ENCODE results near the gene HINT1. TPM values are rescaled to one million over a fixed set of nuclear protein-coding genes. Genes with fewer than 3 reads are reported as not detected.

The HINT1 gene
- polyA plus RNA-seq, 3 donors: 148 to 223 (median 191) TPM

GRCh38 chr5:131212471-131213021 lies 47.5 kb upstream of the HINT1 start:
- peak overlapping the region in 1 of 2 donors; percentile 42 for H3K4me3 Mint-ChIP-seq
- no peak overlapping the region for H3K4me2 ChIP-seq (replicated peaks; ENCODE audit: extremely low read depth, low read length, poor library complexity, severe bottlenecking)
- H3K79me2 ChIP-seq (ENCODE audit: insufficient read depth, low read length): peaks cover 9% of the 10 kb centered on the region
- H3K9me3 Mint-ChIP-seq: no peaks in the 10 kb centered on the region
- WGBS (ENCODE audit: insufficient coverage): 100% methylated on average over 1 of the region's 5 CpGs
- H3K27me3 Mint-ChIP-seq (ENCODE audit: low read depth in 3 of 3): no peaks in the 10 kb centered on the region
- H3K9ac ChIP-seq (ENCODE audit: insufficient read depth, low read length, poor library complexity, severe bottlenecking): no peak overlapping the region
- H4K20me1 ChIP-seq (ENCODE audit: insufficient read depth, low read length): no peaks in the 10 kb centered on the region
- peak overlapping the region; percentile 70 to 95 (median 93) for H3K27ac Mint-ChIP-seq
- no peaks in the 10 kb centered on the region for H3K27me3 ChIP-seq (ENCODE audit: control insufficient read depth in 2 of 2, insufficient read depth in 2 of 2, low read length in 2 of 2)
- peak; percentile 49 to 84 (median 68) for DNase-seq
- peaks cover 0 to 2% of the 10 kb centered on the region in 2 donors for H3K36me3 Mint-ChIP-seq
- intact Hi-C loops (cut with micrococcal nuclease): loop anchor here (5.0 kb wide), 1 partner anchor 40 kb away; no protein-coding TSS in a partner anchor
- H3K4me1 ChIP-seq (ENCODE audit: control insufficient read depth in 1 of 2, insufficient read depth in 2 of 2, low read length in 2 of 2): peaks cover 50 to 53% of the 10 kb centered on the region in 2 donors
- H3K4me1 Mint-ChIP-seq: peaks cover 49% of the 10 kb centered on the region
- no peak for TF ChIP-seq CTCF (IDR thresholded peaks at IDR 0.05)
- no peaks in the 10 kb centered on the region for H3K9me3 ChIP-seq (replicated peaks in 1 of 2; ENCODE audit: control insufficient read depth in 1 of 2, insufficient read depth in 1 of 2, low read length in 2 of 2)
- H3K27ac ChIP-seq (ENCODE audit: low read depth in 1 of 2, low read length in 2 of 2): peak overlapping the region; percentile 64 to 78
- H3K36me3 ChIP-seq (replicated peaks in 1 of 2; ENCODE audit: control insufficient read depth in 1 of 2, insufficient read depth in 2 of 2, low read length in 2 of 2): no peaks in the 10 kb centered on the region
- no peak overlapping the region for H3K4me3 ChIP-seq (replicated peaks in 1 of 3; ENCODE audit: low read depth in 2 of 3, low read length in 3 of 3)
- no peak overlapping the region for H2AFZ ChIP-seq (ENCODE audit: insufficient read depth, low read depth, low read length, poor library complexity, severe bottlenecking)

GRCh38 chr5:131211669-131212068 lies 46.6 kb upstream of the HINT1 start:
- no peak overlapping the region for H2AFZ ChIP-seq (ENCODE audit: insufficient read depth, low read depth, low read length, poor library complexity, severe bottlenecking)
- H3K36me3 ChIP-seq (replicated peaks in 1 of 2; ENCODE audit: control insufficient read depth in 1 of 2, insufficient read depth in 2 of 2, low read length in 2 of 2): no peaks in the 10 kb centered on the region
- intact Hi-C loops (cut with micrococcal nuclease): loop anchor here (5.0 kb wide), 1 partner anchor 41 kb away; no protein-coding TSS in a partner anchor
- H3K4me2 ChIP-seq (replicated peaks; ENCODE audit: extremely low read depth, low read length, poor library complexity, severe bottlenecking): no peak overlapping the region
- Mint-ChIP-seq H3K4me3 (no peak overlapping the region), H3K36me3 (peaks cover 0 to 2% of the 10 kb centered on the region in 2 donors), H3K9me3 (no peaks in the 10 kb centered on the region), H3K27me3 (ENCODE audit: low read depth in 3 of 3) (no peaks in the 10 kb centered on the region), H3K27ac (peak overlapping the region; percentile 73 to 96 (median 93)), H3K4me1 (peaks cover 58% of the 10 kb centered on the region)
- DNase-seq: no peak
- no peaks in the 10 kb centered on the region for H4K20me1 ChIP-seq (ENCODE audit: insufficient read depth, low read length)
- no peaks in the 10 kb centered on the region for H3K9me3 ChIP-seq (replicated peaks in 1 of 2; ENCODE audit: control insufficient read depth in 1 of 2, insufficient read depth in 1 of 2, low read length in 2 of 2)
- H3K79me2 ChIP-seq (ENCODE audit: insufficient read depth, low read length): peaks cover 9% of the 10 kb centered on the region
- WGBS (ENCODE audit: insufficient coverage): 100% methylated on average over 1 of the region's 5 CpGs
- no peak overlapping the region for H3K9ac ChIP-seq (ENCODE audit: insufficient read depth, low read length, poor library complexity, severe bottlenecking)
- peak overlapping the region; percentile 78 to 83 for H3K27ac ChIP-seq (ENCODE audit: low read depth in 1 of 2, low read length in 2 of 2)
- H3K27me3 ChIP-seq (ENCODE audit: control insufficient read depth in 2 of 2, insufficient read depth in 2 of 2, low read length in 2 of 2): no peaks in the 10 kb centered on the region
- H3K4me3 ChIP-seq (replicated peaks in 1 of 3; ENCODE audit: low read depth in 2 of 3, low read length in 3 of 3): peak overlapping the region in 1 of 3 experiments; percentile 25
- TF ChIP-seq CTCF (IDR thresholded peaks at IDR 0.05): no peak
- H3K4me1 ChIP-seq (ENCODE audit: control insufficient read depth in 1 of 2, insufficient read depth in 2 of 2, low read length in 2 of 2): peaks cover 58% of the 10 kb centered on the region in 2 donors

Data from CD14-positive monocyte (primary cell).